ENCODE data around the gene KCNJ5. TPM values are rescaled to one million over a fixed set of nuclear protein-coding genes. Genes with fewer than 3 reads are reported as not detected.

Gene KCNJ5
- total RNA-seq, 2 donors from 2014 or later: 0.05 TPM; not detected in 1

DNA sequence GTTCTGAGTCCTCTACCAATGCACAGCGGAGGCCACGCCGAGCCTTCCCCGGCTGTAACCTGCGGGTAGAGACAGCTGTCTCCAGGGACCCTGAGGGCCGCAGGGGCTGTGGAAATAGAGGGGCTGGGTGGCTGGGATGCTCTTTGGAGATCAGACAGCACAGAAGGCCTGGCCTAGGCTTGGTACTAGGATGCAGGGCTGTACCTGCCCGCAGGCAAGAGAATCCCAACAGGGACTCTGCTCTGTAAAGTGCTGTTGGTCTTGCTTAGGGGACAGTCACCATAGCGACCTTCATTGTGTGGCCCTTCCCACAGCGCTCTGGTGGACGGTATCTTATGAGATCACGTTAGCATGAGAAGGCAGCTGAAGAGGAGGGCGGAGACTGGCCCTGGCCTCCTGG, 11.3 kb upstream of the KCNJ5 start:
- ATAC-seq (replicated peaks in 1 of 2) (no peak), DNase-seq (no peak)
- no peak overlapping the region for H3K27ac Mint-ChIP-seq
- no peaks in the 10 kb centered on the region for H3K4me1 Mint-ChIP-seq (ENCODE audit: low read depth)
- peaks cover 25% of the 10 kb centered on the region for H3K27me3 Mint-ChIP-seq (ENCODE audit: low read depth)
- no peaks in the 10 kb centered on the region for H3K9me3 Mint-ChIP-seq
- H3K4me3 Mint-ChIP-seq: no peak overlapping the region
- H3K36me3 Mint-ChIP-seq (ENCODE audit: insufficient read depth in 2 of 2): no peaks in the 10 kb centered on the region

DNA sequence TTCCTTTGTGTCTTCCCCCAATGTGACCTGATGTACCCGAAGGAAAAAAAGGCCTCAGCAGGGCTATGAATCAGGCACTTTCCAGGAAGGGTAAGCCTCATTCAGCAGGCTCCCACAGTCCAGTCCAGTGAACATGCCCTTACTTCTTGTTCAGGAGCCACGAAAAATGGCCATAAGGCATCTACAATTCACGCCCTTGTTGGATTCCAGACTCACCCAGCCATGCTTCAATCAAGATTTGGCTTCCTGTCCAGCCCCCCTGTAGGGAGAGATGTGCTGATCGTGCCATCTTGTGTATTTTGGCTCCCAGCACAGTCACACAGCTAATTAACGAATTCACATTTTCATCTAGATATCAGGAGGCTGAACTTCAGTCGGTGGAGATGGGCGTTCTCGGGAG, 9.9 kb upstream of the KCNJ5 start:
- H3K4me1 Mint-ChIP-seq (ENCODE audit: low read depth): no peaks in the 10 kb centered on the region
- H3K4me3 Mint-ChIP-seq: no peak overlapping the region

DNA sequence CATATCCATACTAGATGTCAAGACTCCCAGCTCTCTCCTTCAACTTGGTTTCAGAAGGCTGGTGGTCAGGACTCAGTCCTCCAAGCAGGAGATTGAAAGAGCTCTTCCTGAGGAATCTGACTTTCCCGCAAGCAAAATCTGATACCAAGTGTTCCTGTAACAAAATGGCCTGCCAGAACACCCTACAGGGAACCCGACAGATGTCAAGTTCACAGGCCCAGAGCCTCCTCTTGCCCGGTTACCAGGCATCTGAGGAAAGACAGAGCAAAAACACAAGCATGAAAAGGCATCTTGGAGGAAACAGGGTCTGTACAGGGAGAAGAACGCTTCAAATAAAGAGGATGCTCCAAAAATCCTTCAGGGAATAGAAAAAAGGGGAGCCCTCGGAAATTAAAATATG, 8.7 kb upstream of the KCNJ5 start:
- H3K4me3 Mint-ChIP-seq: no peak overlapping the region
- no peaks in the 10 kb centered on the region for H3K36me3 Mint-ChIP-seq (ENCODE audit: insufficient read depth in 2 of 2)
- H3K27me3 Mint-ChIP-seq (ENCODE audit: low read depth): peaks cover 44% of the 10 kb centered on the region
- peaks cover 4% of the 10 kb centered on the region for H3K4me1 Mint-ChIP-seq (ENCODE audit: low read depth)
- H3K9me3 Mint-ChIP-seq: no peaks in the 10 kb centered on the region
- ATAC-seq (replicated peaks in 1 of 2) (no peak), DNase-seq (no peak)
- no peak overlapping the region for H3K27ac Mint-ChIP-seq

More for the DNA sequence above, 9.9 kb upstream of the KCNJ5 start:
- ATAC-seq (replicated peaks in 1 of 2): no peak
- Mint-ChIP-seq H3K9me3 (no peaks in the 10 kb centered on the region), H3K36me3 (ENCODE audit: insufficient read depth in 2 of 2) (no peaks in the 10 kb centered on the region), H3K27ac (no peak overlapping the region), H3K27me3 (ENCODE audit: low read depth) (peaks cover 34% of the 10 kb centered on the region)
- no peak for DNase-seq

DNA sequence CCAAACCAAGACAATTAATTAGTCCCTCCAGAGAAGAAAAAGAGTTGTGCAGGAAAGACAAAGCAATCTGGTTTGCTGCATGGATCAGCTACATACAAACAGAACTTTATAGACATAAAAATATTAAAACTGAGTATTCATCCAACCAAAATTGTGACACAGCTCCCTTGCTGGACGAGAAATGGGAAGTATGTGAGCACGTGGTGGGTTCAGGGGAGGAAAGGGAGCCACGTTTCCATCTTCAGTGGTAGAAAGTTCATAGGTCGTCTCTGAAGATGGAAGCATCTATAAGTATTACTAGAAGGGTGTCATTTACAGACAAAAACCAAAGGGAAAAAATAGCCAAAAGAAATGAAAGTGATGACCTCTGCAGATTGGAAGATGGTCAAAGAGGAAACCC, 7.1 kb upstream of the KCNJ5 start:
- no peak for DNase-seq
- Mint-ChIP-seq H3K27me3 (ENCODE audit: low read depth) (peaks cover 59% of the 10 kb centered on the region), H3K9me3 (no peaks in the 10 kb centered on the region), H3K36me3 (ENCODE audit: insufficient read depth in 2 of 2) (no peaks in the 10 kb centered on the region), H3K27ac (no peak overlapping the region), H3K4me3 (no peak overlapping the region), H3K4me1 (ENCODE audit: low read depth) (peaks cover 4% of the 10 kb centered on the region)
- ATAC-seq (replicated peaks in 1 of 2): no peak

DNA sequence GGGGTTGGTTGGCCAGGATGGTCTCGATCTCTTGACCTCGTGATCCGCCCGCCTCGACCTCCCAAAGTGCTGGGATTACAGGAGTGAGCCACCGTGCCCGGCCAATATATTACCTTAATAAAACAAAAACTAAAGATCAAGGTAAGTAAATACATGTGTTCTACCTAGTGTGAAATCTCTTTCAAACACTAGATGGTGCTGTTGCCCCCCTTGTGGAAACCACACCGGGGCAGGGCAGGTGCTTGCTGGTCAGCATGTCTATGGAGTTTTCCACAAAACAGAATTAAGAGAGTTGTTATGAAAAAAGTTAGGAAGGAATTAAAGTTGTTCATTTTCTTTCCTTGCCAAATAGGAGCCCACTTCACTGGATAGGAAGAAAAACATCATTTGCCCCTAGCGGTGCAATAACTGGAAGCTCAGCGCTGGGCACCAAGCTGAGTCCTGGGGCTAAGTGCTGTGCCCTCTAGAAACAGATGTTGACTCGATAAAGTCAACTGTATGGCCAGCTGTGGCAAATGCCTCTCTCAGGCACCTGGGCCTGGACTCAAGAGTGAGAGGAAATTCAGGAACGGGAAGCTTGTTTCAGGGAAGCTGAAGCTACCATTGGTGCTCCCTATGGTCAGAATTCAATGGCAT, 6.3 kb upstream of the KCNJ5 start:
- Mint-ChIP-seq H3K36me3 (ENCODE audit: insufficient read depth in 2 of 2) (no peaks in the 10 kb centered on the region), H3K9me3 (no peaks in the 10 kb centered on the region), H3K4me1 (ENCODE audit: low read depth) (peaks cover 4% of the 10 kb centered on the region), H3K27ac (no peak overlapping the region), H3K27me3 (ENCODE audit: low read depth) (peaks cover 67% of the 10 kb centered on the region), H3K4me3 (no peak overlapping the region)
- DNase-seq: peak; percentile 59 to 77
- ATAC-seq (replicated peaks in 1 of 2): peak; percentile 77 to 82

DNA sequence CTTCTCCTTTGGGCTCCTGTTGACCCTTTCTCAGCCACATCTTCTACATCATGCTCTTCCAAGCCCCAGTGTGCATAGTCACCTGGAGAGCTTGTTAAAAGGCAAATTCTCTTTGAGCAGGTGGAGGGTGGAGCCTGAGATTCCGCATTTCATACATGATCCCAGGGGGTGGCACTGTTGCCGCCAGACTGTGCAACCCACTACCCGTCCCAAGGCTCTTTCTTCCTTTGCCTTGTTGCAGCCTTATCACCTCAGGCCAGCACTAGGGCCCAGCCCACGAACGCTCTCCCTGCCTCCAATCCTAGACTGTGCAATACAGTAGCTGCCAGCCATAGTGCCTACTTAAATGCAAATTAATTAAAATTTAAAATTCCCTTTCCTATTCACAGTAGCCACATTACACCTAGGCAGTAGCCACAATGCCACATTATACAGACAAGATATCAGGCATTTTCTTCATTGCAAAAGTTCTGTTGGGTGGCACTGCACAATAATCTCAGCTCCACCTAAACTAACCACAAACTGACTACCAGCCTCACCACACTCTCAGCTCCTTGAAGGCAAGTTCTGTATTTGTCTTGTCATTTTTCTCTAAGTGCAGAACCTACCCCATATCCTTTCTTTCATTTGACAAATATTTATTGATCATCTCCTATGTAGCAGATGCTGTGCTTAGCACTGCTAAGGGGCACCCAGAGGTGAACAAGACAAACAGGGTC, 4.6 kb upstream of the KCNJ5 start:
- H3K4me1 Mint-ChIP-seq (ENCODE audit: low read depth): peaks cover 14% of the 10 kb centered on the region
- peaks cover 83% of the 10 kb centered on the region for H3K27me3 Mint-ChIP-seq (ENCODE audit: low read depth)
- peak; percentile 25 to 42 for ATAC-seq (replicated peaks in 1 of 2)
- H3K9me3 Mint-ChIP-seq: no peaks in the 10 kb centered on the region
- no peak overlapping the region for H3K4me3 Mint-ChIP-seq
- no peak for DNase-seq
- no peak overlapping the region for H3K27ac Mint-ChIP-seq
- H3K36me3 Mint-ChIP-seq (ENCODE audit: insufficient read depth in 2 of 2): no peaks in the 10 kb centered on the region

DNA sequence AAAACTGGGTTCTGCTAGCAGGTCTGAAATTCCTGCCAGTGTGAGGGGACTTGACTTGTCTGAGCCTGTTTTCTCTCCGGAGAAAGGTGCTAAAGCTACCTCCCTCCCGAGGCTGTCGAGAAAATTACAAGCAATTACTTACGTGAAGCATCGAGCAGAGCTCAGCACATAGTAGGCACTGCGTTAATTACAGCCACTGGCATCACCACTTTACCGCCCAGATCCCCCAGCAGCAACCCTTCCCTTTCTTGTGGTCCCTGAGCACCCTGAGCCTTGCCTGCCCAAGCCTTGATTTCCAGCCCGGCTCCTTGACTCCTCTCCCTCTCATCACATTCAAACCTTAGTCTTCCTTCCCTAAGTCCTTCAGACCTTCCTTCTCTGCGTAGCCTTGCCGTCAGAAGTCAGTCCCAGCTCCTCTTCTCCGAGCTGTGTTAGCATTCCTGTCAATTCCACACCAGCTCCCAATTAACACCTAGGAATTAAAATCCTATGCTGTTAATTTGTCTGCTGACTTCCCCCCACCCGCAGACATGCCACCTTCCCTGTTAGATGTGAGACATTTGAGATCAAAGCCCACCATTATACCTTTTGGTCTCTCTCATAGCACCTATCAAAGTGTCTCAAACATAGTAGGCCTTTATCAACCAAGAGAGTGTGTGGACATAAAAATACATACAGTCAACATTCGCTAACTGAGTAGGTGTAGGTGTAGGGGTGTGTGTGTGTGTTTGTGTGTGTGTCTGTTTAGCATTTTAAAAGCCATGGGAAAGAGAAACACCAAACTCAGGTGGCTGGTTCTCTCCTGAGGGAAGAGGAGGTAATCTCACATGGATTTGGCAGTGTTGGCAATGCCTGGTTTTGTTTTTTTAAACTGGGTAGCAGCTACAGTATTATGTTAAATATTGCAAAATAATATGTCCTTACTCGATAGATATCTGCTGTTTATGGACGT, 2.8 kb upstream of the KCNJ5 start:
- H3K4me3 Mint-ChIP-seq: no peak overlapping the region
- H3K27ac Mint-ChIP-seq: no peak overlapping the region
- ATAC-seq (replicated peaks in 1 of 2): no peak
- H3K4me1 Mint-ChIP-seq (ENCODE audit: low read depth): peaks cover 17% of the 10 kb centered on the region
- no peaks in the 10 kb centered on the region for H3K36me3 Mint-ChIP-seq (ENCODE audit: insufficient read depth in 2 of 2)
- peaks cover 85% of the 10 kb centered on the region for H3K27me3 Mint-ChIP-seq (ENCODE audit: low read depth)
- H3K9me3 Mint-ChIP-seq: no peaks in the 10 kb centered on the region
- DNase-seq: no peak

DNA sequence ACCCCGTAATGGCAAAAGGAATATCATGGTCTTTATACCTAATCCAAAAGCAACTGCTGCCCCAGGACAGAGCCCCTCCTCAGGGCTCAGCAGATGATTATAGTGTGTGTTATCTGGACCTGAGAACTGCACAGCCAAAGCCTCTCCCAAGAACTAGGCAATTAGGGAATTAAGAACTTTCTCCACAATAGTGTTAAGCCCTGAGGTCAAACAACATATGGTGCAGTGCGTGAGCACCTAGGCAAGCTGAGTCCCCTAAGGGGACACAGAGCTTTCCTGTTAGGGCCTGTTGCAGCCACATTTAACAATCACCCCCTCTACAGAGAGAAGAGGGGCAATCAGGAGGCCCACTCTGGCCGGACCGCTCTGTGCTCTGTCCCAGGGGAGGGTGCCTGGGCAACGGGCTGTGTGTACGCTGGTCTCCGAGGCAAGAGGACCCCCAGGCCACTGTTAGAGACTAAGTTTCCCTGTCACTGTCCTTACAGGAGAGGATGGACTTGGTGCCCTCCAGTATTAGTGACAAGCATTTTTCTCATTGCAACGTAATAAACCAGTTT, 1.4 kb upstream of the KCNJ5 start:
- Mint-ChIP-seq H3K27ac (no peak overlapping the region), H3K27me3 (ENCODE audit: low read depth) (peaks cover 89% of the 10 kb centered on the region), H3K4me3 (peak overlapping the region in 1 of 2 donors; percentile 75), H3K9me3 (no peaks in the 10 kb centered on the region), H3K4me1 (ENCODE audit: low read depth) (peaks cover 17% of the 10 kb centered on the region), H3K36me3 (ENCODE audit: insufficient read depth in 2 of 2) (no peaks in the 10 kb centered on the region)
- ATAC-seq (replicated peaks in 1 of 2): no peak
- no peak for DNase-seq

DNA sequence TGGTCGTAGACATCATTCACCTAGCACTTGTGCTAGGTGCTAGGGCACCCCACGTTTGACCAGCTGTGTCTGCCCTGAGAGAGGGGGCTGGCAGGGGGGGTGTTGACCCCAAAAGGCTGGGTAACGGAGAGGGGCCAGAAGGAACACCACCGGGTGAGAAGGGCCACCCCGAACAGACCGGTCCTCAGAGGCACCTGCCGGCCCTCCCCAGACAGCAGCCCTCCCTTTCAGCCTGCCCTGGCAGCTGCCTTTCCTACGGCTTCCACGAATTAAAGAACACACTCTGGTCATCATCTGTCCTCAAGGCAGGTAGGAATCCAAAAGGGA, 977 bp upstream of the KCNJ5 start:
- Mint-ChIP-seq H3K27me3 (ENCODE audit: low read depth) (peaks cover 89% of the 10 kb centered on the region), H3K4me3 (peak overlapping the region; percentile 70 to 75), H3K9me3 (no peaks in the 10 kb centered on the region), H3K27ac (no peak overlapping the region), H3K4me1 (ENCODE audit: low read depth) (peaks cover 17% of the 10 kb centered on the region), H3K36me3 (ENCODE audit: insufficient read depth in 2 of 2) (no peaks in the 10 kb centered on the region)
- peak in 1 of 2 donors; percentile 16 for ATAC-seq (replicated peaks in 1 of 2)
- no peak for DNase-seq

DNA sequence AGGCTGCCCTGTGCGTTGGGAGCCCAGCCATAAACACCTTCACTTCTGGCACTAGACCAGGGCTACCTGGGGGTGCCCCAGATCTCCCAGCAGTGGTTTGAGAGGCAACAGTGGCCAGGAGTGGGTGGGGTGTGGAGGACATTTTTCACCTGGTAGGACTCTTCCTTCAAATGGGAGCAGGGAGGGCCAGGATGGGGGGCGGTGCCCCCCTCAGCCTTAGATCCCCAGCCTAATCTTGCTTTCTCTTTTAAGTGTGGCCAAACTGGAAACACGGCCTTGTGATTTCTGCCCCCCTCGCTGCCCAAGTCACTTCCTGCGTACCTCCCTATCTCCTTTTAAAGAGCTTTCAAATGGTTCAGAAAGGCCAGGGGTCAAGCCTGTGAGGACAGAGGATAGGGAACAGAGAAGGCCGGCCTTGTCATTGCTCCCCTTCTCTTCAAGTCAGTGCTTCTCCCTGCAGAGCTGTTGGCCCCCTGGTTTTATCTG, 800 bp downstream of the KCNJ5 start:
- Mint-ChIP-seq H3K9me3 (no peaks in the 10 kb centered on the region), H3K27me3 (ENCODE audit: low read depth) (peaks cover 72% of the 10 kb centered on the region), H3K36me3 (ENCODE audit: insufficient read depth in 2 of 2) (no peaks in the 10 kb centered on the region), H3K4me3 (peak overlapping the region in 1 of 2 donors; percentile 20), H3K27ac (no peak overlapping the region), H3K4me1 (ENCODE audit: low read depth) (peaks cover 15% of the 10 kb centered on the region)
- ATAC-seq (replicated peaks in 1 of 2) (no peak), DNase-seq (no peak)

DNA sequence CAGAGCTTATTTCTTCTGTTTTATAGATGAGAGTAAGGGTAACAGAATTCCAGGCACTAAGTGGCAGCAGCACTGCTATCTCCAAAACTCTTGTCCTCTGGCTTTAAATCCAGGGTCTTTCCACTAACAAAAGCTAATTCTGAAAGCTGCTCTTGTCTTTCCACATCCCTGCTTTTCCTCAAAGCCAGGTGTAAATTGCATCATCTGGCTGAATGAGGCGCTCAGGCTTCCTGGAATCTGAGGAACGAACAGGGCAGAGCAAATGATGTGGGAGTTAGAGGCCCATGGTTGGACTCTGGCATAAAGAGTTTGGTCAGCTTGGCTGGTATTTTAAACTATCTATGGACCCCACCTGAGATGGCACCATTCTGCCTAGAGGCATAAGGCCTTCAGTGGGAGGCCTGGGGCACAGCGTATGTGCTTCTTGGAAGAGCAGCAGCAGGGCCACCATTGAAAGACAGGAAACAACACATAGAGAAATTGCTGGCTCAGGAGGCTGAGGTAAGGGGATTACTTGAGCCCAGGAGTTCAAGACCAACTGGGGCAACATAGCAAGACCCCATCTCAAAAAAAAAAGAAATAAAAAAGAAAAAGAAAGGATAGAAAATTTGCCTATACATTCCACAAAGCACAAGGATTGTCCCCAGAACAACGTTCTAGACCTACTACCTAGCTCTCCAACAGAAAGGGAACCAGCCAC, 1.9 kb downstream of the KCNJ5 start:
- H3K36me3 Mint-ChIP-seq (ENCODE audit: insufficient read depth in 2 of 2): no peaks in the 10 kb centered on the region
- no peak overlapping the region for H3K27ac Mint-ChIP-seq
- H3K4me1 Mint-ChIP-seq (ENCODE audit: low read depth): peaks cover 13% of the 10 kb centered on the region
- H3K9me3 Mint-ChIP-seq: no peaks in the 10 kb centered on the region
- DNase-seq: no peak
- no peak overlapping the region for H3K4me3 Mint-ChIP-seq
- no peak for ATAC-seq (replicated peaks in 1 of 2)
- H3K27me3 Mint-ChIP-seq (ENCODE audit: low read depth): peaks cover 64% of the 10 kb centered on the region

DNA sequence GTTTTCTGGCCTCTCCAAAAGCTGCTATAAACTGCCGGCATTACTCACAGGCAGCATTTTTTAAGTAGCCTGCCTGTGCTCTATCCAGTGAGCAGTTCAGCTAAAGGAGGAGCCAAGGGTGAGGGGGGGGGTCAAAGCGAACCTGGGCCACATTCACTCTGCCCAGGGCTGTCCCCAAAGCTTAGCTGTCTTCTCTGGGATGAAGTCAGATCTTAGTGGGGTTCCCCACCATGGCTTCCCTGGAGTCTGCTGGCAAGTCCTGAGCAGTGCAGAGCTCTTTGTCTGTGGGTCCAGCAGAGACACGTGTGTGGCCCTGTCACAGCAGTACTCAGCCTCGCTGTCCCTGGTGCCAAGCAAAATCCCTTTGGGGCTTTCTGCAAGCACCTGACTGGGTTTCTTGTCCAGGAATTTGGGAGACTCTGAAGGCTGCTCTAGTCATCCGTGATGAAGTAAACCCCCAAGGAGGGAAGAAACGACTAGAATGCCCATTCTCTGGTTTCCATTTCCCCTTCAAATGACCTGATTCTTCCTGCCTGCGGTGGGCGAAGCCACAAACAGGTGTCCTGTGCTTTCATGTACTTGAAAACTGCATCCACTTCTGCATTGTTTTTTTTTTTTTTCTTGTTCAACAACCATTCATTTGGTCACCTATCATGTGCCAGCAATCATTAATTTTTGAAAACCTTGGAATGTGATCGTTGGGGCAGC, 2.6 kb downstream of the KCNJ5 start:
- H3K27ac Mint-ChIP-seq: no peak overlapping the region
- H3K27me3 Mint-ChIP-seq (ENCODE audit: low read depth): peaks cover 57% of the 10 kb centered on the region
- no peak for ATAC-seq (replicated peaks in 1 of 2)
- no peaks in the 10 kb centered on the region for H3K9me3 Mint-ChIP-seq
- no peak overlapping the region for H3K4me3 Mint-ChIP-seq
- no peaks in the 10 kb centered on the region for H3K36me3 Mint-ChIP-seq (ENCODE audit: insufficient read depth in 2 of 2)
- H3K4me1 Mint-ChIP-seq (ENCODE audit: low read depth): peaks cover 13% of the 10 kb centered on the region
- no peak for DNase-seq

Data from activated T-cell treated with anti-CD3 and anti-CD28 coated beads, Interleukin-2, amount 50 U/mL, for 72 hours (primary cell).